ENCODE measurements around the gene ADRB2. TPM values are rescaled to one million over a fixed set of nuclear protein-coding genes. Genes with fewer than 3 reads are reported as not detected.

Gene ADRB2
- total and polyA plus RNA-seq, 2 of the 13 experiments (the other 11 are each of a cell fraction or from before 2014, with no cell fraction given), result not detected

DNA sequence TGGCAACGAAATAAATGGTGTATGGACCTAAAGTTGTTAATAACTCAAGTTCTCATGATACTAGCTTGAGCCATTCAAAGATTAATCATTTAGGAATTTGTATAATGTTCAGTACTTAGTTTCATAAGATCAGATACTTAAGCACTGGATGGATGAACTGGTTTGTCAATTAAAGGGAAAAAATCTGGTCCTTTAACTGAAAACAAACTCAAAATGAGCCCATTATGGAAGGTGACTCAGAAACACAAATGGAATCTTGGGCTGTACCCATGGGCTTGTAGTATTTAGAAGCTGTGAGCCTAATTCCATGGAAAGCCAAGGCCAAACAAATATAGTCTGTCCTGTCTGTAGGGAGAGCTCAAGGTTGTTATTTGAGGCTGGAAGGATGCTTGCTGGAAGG lies 27.6 kb upstream of the ADRB2 start:
- Histone ChIP-seq H3K4me3 (replicated peaks in 1 of 3; ENCODE audit: insufficient read depth in 1 of 3, low read depth in 2 of 3, low read length in 3 of 3) (no peak overlapping the region), H3K27ac (ENCODE audit: extremely low read length, insufficient read depth, low read length) (no peak overlapping the region), H3K4me2 (ENCODE audit: low read depth, low read length) (no peak overlapping the region), H3K9me3 (ENCODE audit: low read length) (no peaks in the 10 kb centered on the region), H3K4me1 (ENCODE audit: insufficient read depth, low read length) (no peaks in the 10 kb centered on the region), H3K9ac (ENCODE audit: insufficient read depth, low read depth, low read length) (no peak overlapping the region), H3K79me2 (ENCODE audit: insufficient read depth, low read length) (no peaks in the 10 kb centered on the region), H3K36me3 (replicated peaks in 1 of 2; ENCODE audit: control insufficient read depth in 1 of 2, insufficient read depth in 2 of 2, low read length in 2 of 2) (no peaks in the 10 kb centered on the region), H3K27me3 (ENCODE audit: control insufficient read depth in 1 of 2, insufficient read depth in 2 of 2, low read length in 2 of 2) (no peaks in the 10 kb centered on the region), H4K20me1 (ENCODE audit: insufficient read depth, low read length) (no peaks in the 10 kb centered on the region), H2AFZ (ENCODE audit: low read length) (no peak overlapping the region)
- 0% methylated on average over 1 of the region's 1 CpG for WGBS (ENCODE audit: low lambda C conversion rate)
- no TSS peak for BruUV-seq (replicated peaks)
- in situ Hi-C loops (cut with HindIII; ENCODE audit: extremely low pct_ligation_motif_present, low pct_unique_long_range_greater_than_20kb), result no loop called here
- POLR2A ChIA-PET, result no interaction called here
- CTCF ChIA-PET (ENCODE audit: low intra/inter-chr PET ratio, low total read pairs), result no interaction called here
- no peak for DNase-seq (ENCODE audit: low spot score)
- FAIRE-seq, result no peak
- intact Hi-C loops (cut with micrococcal nuclease; ENCODE audit: unreplicated experiment), result no loop called here
- no peak for ATAC-seq
- TF ChIP-seq IKZF1 (IDR thresholded peaks at IDR 0.05), result no peak
- TF ChIP-seq, protein P1, sequence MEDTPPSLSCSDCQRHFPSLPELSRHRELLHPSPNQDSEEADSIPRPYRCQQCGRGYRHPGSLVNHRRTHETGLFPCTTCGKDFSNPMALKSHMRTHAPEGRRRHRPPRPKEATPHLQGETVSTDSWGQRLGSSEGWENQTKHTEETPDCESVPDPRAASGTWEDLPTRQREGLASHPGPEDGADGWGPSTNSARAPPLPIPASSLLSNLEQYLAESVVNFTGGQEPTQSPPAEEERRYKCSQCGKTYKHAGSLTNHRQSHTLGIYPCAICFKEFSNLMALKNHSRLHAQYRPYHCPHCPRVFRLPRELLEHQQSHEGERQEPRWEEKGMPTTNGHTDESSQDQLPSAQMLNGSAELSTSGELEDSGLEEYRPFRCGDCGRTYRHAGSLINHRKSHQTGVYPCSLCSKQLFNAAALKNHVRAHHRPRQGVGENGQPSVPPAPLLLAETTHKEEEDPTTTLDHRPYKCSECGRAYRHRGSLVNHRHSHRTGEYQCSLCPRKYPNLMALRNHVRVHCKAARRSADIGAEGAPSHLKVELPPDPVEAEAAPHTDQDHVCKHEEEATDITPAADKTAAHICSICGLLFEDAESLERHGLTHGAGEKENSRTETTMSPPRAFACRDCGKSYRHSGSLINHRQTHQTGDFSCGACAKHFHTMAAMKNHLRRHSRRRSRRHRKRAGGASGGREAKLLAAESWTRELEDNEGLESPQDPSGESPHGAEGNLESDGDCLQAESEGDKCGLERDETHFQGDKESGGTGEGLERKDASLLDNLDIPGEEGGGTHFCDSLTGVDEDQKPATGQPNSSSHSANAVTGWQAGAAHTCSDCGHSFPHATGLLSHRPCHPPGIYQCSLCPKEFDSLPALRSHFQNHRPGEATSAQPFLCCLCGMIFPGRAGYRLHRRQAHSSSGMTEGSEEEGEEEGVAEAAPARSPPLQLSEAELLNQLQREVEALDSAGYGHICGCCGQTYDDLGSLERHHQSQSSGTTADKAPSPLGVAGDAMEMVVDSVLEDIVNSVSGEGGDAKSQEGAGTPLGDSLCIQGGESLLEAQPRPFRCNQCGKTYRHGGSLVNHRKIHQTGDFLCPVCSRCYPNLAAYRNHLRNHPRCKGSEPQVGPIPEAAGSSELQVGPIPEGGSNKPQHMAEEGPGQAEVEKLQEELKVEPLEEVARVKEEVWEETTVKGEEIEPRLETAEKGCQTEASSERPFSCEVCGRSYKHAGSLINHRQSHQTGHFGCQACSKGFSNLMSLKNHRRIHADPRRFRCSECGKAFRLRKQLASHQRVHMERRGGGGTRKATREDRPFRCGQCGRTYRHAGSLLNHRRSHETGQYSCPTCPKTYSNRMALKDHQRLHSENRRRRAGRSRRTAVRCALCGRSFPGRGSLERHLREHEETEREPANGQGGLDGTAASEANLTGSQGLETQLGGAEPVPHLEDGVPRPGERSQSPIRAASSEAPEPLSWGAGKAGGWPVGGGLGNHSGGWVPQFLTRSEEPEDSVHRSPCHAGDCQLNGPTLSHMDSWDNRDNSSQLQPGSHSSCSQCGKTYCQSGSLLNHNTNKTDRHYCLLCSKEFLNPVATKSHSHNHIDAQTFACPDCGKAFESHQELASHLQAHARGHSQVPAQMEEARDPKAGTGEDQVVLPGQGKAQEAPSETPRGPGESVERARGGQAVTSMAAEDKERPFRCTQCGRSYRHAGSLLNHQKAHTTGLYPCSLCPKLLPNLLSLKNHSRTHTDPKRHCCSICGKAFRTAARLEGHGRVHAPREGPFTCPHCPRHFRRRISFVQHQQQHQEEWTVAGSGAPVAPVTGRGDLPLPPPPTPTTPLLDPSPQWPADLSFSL (CRISPR knock-in tag; IDR thresholded peaks at IDR 0.05), result no peak
- TF ChIP-seq, protein P2, sequence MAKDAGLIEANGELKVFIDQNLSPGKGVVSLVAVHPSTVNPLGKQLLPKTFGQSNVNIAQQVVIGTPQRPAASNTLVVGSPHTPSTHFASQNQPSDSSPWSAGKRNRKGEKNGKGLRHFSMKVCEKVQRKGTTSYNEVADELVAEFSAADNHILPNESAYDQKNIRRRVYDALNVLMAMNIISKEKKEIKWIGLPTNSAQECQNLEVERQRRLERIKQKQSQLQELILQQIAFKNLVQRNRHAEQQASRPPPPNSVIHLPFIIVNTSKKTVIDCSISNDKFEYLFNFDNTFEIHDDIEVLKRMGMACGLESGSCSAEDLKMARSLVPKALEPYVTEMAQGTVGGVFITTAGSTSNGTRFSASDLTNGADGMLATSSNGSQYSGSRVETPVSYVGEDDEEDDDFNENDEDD (CRISPR knock-in tag; IDR thresholded peaks at IDR 0.05; ENCODE audit: borderline replicate concordance), result no peak
- TF ChIP-seq ETV6 (CRISPR knock-in tag; conservative IDR thresholded peaks at IDR 0.05), result no peak
- TF ChIP-seq, protein P3, sequence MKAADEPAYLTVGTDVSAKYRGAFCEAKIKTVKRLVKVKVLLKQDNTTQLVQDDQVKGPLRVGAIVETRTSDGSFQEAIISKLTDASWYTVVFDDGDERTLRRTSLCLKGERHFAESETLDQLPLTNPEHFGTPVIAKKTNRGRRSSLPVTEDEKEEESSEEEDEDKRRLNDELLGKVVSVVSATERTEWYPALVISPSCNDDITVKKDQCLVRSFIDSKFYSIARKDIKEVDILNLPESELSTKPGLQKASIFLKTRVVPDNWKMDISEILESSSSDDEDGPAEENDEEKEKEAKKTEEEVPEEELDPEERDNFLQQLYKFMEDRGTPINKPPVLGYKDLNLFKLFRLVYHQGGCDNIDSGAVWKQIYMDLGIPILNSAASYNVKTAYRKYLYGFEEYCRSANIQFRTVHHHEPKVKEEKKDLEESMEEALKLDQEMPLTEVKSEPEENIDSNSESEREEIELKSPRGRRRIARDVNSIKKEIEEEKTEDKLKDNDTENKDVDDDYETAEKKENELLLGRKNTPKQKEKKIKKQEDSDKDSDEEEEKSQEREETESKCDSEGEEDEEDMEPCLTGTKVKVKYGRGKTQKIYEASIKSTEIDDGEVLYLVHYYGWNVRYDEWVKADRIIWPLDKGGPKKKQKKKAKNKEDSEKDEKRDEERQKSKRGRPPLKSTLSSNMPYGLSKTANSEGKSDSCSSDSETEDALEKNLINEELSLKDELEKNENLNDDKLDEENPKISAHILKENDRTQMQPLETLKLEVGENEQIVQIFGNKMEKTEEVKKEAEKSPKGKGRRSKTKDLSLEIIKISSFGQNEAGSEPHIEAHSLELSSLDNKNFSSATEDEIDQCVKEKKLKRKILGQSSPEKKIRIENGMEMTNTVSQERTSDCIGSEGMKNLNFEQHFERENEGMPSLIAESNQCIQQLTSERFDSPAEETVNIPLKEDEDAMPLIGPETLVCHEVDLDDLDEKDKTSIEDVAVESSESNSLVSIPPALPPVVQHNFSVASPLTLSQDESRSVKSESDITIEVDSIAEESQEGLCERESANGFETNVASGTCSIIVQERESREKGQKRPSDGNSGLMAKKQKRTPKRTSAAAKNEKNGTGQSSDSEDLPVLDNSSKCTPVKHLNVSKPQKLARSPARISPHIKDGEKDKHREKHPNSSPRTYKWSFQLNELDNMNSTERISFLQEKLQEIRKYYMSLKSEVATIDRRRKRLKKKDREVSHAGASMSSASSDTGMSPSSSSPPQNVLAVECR (CRISPR knock-in tag; IDR thresholded peaks at IDR 0.05; ENCODE audit: borderline replicate concordance), result no peak
- no peak for TF ChIP-seq ZNF501 (CRISPR knock-in tag; IDR thresholded peaks at IDR 0.05)
- TF ChIP-seq NFE2 (CRISPR knock-in tag; IDR thresholded peaks at IDR 0.05), result no peak
- no peak for TF ChIP-seq ARID2 (CRISPR knock-in tag; IDR thresholded peaks at IDR 0.05; ENCODE audit: borderline replicate concordance)
- TF ChIP-seq, protein P4, sequence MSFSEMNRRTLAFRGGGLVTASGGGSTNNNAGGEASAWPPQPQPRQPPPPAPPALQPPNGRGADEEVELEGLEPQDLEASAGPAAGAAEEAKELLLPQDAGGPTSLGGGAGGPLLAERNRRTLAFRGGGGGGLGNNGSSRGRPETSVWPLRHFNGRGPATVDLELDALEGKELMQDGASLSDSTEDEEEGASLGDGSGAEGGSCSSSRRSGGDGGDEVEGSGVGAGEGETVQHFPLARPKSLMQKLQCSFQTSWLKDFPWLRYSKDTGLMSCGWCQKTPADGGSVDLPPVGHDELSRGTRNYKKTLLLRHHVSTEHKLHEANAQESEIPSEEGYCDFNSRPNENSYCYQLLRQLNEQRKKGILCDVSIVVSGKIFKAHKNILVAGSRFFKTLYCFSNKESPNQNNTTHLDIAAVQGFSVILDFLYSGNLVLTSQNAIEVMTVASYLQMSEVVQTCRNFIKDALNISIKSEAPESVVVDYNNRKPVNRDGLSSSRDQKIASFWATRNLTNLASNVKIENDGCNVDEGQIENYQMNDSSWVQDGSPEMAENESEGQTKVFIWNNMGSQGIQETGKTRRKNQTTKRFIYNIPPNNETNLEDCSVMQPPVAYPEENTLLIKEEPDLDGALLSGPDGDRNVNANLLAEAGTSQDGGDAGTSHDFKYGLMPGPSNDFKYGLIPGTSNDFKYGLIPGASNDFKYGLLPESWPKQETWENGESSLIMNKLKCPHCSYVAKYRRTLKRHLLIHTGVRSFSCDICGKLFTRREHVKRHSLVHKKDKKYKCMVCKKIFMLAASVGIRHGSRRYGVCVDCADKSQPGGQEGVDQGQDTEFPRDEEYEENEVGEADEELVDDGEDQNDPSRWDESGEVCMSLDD (CRISPR knock-in tag; IDR thresholded peaks at IDR 0.05; ENCODE audit: borderline replicate concordance), result no peak

Measured in HepG2 (cell line).